HEK293 (cell line): ENCODE measurements around the gene AKIRIN2.

Source experiments
- MYNN ChIP-seq: fragments of 450-650 bp; formaldehyde crosslinking; IDR thresholded peaks from 2 replicates; pipeline ENCODE4 v1.5.1; 2016; ENCODE audit warnings: missing biosample characterization, missing genetic modification characterization, borderline replicate concordance
- YY1 ChIP-seq: fragments of 450-650 bp; formaldehyde crosslinking; IDR thresholded peaks from 2 replicates; pipeline ENCODE4 v1.5.1; 2018; ENCODE audit warnings: missing biosample characterization, missing genetic modification characterization
- ZNF626 ChIP-seq: fragments of 450-650 bp; sonication (Bioruptor Pico); formaldehyde crosslinking; IDR thresholded peaks from 2 replicates; pipeline ENCODE4 v1.5.1; 2018; ENCODE audit warnings: missing biosample characterization, missing genetic modification characterization, inconsistent platforms
- ZNF776 ChIP-seq: fragments of 450-650 bp; formaldehyde crosslinking; IDR thresholded peaks from 2 replicates; pipeline ENCODE4 v1.5.0; 2017; ENCODE audit warnings: missing biosample characterization, missing genetic modification characterization, borderline replicate concordance
- ZNF791 ChIP-seq: fragments of 450-650 bp; formaldehyde crosslinking; IDR thresholded peaks from 2 replicates; pipeline ENCODE4 v1.5.1; 2016; ENCODE audit warnings: missing biosample characterization, missing genetic modification characterization
- TF ChIP-seq, protein P1 (sequence below): fragments of 450-650 bp; formaldehyde crosslinking; IDR thresholded peaks from 2 replicates; pipeline ENCODE4 v1.5.1; 2016; ENCODE audit warnings: missing biosample characterization, missing genetic modification characterization, low read depth
- TF ChIP-seq, protein P2 (sequence below): fragments of 450-650 bp; formaldehyde crosslinking; IDR thresholded peaks from 2 replicates; pipeline ENCODE4 v1.5.1; 2016; ENCODE audit warnings: missing biosample characterization, missing genetic modification characterization
- TF ChIP-seq, protein P3 (sequence below): fragments of 450-650 bp; formaldehyde crosslinking; IDR thresholded peaks from 2 replicates; pipeline ENCODE4 v1.5.1; 2016; ENCODE audit warnings: missing biosample characterization, missing genetic modification characterization
- TF ChIP-seq, protein P4 (sequence below): fragments of 450-650 bp; formaldehyde crosslinking; IDR thresholded peaks from 2 replicates; pipeline ENCODE4 v1.5.0; 2017; ENCODE audit warnings: missing biosample characterization, missing genetic modification characterization, borderline replicate concordance

DNA sequence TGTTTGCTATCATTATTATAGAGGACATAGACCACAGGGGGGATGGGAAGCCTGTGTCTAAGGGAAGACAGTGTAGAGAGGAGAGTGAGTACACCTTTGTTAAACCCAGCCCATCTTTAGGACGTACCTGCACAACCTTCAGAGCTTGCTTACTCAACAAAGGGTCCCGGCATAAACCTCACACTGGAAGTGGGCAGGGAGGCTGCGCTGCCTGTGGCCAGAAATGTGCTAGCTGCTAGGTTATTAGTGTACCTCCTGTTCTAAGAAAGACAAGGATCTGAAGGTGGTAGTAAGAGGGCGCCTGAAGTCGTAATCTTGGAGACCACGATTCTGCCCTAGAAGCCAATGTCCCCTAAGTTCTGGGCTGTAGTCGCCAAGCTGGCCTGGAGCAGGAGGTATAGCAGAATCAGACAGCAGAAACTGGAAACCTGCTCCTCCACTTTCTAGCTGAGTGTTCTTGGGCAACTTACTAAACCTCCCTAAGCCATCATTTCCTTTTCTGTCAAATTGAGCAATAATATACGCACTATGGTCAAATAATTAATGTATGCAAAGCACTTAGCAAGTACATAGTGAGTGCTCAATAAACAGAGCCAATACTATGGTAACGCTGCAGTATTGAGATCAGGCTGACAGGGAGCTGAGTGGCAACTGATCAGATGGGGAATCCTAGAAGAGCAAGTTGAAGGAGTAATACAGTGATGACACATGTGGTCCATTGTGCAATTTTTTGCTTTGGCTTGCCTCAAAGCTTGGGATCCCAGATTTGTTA is 16.8 kb upstream of the AKIRIN2 start:
- TF ChIP-seq, protein P1, sequence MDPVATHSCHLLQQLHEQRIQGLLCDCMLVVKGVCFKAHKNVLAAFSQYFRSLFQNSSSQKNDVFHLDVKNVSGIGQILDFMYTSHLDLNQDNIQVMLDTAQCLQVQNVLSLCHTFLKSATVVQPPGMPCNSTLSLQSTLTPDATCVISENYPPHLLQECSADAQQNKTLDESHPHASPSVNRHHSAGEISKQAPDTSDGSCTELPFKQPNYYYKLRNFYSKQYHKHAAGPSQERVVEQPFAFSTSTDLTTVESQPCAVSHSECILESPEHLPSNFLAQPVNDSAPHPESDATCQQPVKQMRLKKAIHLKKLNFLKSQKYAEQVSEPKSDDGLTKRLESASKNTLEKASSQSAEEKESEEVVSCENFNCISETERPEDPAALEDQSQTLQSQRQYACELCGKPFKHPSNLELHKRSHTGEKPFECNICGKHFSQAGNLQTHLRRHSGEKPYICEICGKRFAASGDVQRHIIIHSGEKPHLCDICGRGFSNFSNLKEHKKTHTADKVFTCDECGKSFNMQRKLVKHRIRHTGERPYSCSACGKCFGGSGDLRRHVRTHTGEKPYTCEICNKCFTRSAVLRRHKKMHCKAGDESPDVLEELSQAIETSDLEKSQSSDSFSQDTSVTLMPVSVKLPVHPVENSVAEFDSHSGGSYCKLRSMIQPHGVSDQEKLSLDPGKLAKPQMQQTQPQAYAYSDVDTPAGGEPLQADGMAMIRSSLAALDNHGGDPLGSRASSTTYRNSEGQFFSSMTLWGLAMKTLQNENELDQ (tag by site-specific recombination) = no peak
- no peak for TF ChIP-seq ZNF776 (tag by site-specific recombination)
- no peak for TF ChIP-seq YY1 (tag by site-specific recombination)
- TF ChIP-seq, protein P2, sequence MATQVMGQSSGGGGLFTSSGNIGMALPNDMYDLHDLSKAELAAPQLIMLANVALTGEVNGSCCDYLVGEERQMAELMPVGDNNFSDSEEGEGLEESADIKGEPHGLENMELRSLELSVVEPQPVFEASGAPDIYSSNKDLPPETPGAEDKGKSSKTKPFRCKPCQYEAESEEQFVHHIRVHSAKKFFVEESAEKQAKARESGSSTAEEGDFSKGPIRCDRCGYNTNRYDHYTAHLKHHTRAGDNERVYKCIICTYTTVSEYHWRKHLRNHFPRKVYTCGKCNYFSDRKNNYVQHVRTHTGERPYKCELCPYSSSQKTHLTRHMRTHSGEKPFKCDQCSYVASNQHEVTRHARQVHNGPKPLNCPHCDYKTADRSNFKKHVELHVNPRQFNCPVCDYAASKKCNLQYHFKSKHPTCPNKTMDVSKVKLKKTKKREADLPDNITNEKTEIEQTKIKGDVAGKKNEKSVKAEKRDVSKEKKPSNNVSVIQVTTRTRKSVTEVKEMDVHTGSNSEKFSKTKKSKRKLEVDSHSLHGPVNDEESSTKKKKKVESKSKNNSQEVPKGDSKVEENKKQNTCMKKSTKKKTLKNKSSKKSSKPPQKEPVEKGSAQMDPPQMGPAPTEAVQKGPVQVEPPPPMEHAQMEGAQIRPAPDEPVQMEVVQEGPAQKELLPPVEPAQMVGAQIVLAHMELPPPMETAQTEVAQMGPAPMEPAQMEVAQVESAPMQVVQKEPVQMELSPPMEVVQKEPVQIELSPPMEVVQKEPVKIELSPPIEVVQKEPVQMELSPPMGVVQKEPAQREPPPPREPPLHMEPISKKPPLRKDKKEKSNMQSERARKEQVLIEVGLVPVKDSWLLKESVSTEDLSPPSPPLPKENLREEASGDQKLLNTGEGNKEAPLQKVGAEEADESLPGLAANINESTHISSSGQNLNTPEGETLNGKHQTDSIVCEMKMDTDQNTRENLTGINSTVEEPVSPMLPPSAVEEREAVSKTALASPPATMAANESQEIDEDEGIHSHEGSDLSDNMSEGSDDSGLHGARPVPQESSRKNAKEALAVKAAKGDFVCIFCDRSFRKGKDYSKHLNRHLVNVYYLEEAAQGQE (tag by site-specific recombination) = no peak
- TF ChIP-seq ZNF791 (tag by site-specific recombination) = no peak
- TF ChIP-seq, protein P3, sequence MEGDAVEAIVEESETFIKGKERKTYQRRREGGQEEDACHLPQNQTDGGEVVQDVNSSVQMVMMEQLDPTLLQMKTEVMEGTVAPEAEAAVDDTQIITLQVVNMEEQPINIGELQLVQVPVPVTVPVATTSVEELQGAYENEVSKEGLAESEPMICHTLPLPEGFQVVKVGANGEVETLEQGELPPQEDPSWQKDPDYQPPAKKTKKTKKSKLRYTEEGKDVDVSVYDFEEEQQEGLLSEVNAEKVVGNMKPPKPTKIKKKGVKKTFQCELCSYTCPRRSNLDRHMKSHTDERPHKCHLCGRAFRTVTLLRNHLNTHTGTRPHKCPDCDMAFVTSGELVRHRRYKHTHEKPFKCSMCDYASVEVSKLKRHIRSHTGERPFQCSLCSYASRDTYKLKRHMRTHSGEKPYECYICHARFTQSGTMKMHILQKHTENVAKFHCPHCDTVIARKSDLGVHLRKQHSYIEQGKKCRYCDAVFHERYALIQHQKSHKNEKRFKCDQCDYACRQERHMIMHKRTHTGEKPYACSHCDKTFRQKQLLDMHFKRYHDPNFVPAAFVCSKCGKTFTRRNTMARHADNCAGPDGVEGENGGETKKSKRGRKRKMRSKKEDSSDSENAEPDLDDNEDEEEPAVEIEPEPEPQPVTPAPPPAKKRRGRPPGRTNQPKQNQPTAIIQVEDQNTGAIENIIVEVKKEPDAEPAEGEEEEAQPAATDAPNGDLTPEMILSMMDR (tag by site-specific recombination) = no peak
- TF ChIP-seq, protein P4, sequence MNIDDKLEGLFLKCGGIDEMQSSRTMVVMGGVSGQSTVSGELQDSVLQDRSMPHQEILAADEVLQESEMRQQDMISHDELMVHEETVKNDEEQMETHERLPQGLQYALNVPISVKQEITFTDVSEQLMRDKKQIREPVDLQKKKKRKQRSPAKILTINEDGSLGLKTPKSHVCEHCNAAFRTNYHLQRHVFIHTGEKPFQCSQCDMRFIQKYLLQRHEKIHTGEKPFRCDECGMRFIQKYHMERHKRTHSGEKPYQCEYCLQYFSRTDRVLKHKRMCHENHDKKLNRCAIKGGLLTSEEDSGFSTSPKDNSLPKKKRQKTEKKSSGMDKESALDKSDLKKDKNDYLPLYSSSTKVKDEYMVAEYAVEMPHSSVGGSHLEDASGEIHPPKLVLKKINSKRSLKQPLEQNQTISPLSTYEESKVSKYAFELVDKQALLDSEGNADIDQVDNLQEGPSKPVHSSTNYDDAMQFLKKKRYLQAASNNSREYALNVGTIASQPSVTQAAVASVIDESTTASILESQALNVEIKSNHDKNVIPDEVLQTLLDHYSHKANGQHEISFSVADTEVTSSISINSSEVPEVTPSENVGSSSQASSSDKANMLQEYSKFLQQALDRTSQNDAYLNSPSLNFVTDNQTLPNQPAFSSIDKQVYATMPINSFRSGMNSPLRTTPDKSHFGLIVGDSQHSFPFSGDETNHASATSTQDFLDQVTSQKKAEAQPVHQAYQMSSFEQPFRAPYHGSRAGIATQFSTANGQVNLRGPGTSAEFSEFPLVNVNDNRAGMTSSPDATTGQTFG (tag by site-specific recombination) = no peak
- TF ChIP-seq MYNN (tag by site-specific recombination) = no peak
- no peak for TF ChIP-seq ZNF626 (tag by site-specific recombination)
